Lower lobe of right lung (tissue), 2 donors: ENCODE data around the gene GAL3ST2. TPM values are rescaled to one million over a fixed set of nuclear protein-coding genes. Genes with fewer than 3 reads are reported as not detected.
"Not testable (repeated sequence)": the region's sequence is repeated elsewhere in the genome, so short reads cannot be mapped to it uniquely, and the experiment has no call there.

Experiments
- ATAC-seq, 2 donors: fragments of 200-7000 bp; cut with Tn5 transposase; one replicate each; pipeline ENCODE4 v1.9.1; 2020 to 2022; ENCODE audit warnings: mild to moderate bottlenecking in 2 of 2, moderate library complexity in 2 of 2
- DNase-seq: peaks from one replicate; pipeline ENCODE4 v3.0.0-alpha.2; 2020
- H3K27ac ChIP-seq: fragments of 200-600 bp; one replicate; pipeline ENCODE4 v1.8.0; 2022
- H3K27me3 ChIP-seq: fragments of 200-600 bp; one replicate; pipeline ENCODE4 v1.8.0; 2022; ENCODE audit warnings: low read depth
- H3K36me3 ChIP-seq: fragments of 200-600 bp; one replicate; pipeline ENCODE4 v1.8.0; 2022; ENCODE audit warnings: mild to moderate bottlenecking
- H3K4me1 ChIP-seq: fragments of 200-600 bp; one replicate; pipeline ENCODE4 v1.8.0; 2022
- H3K4me3 ChIP-seq: fragments of 200-600 bp; one replicate; pipeline ENCODE4 v1.8.0; 2022; ENCODE audit warnings: mild to moderate bottlenecking
- H3K9me3 ChIP-seq: fragments of 200-600 bp; one replicate; pipeline ENCODE4 v1.8.0; 2022
- intact Hi-C: fragments of 100-400 bp; cut with DNase I; formaldehyde crosslinking; loops from one replicate; pipeline ENCODE4 v1.11.0; 2022
- total RNA-seq: library from RNA; stranded (reverse); fragmentation: NEBNext Ultra II Directional; extraction: Animal tissue kit (Norgen Biotek cat#: 25700); gene quantifications from one replicate; pipeline ENCODE4 v1.2.1, GENCODE V29; 2021
- TF ChIP-seq, protein P1 (sequence below): fragments of 200-600 bp; IDR thresholded peaks from one replicate; pipeline ENCODE4 v1.8.0; 2022; ENCODE audit warnings: antibody characterized with exemption, mild to moderate bottlenecking
- donor health status: DM: no; HTN: yes; CAD: no; lungs with severe emphysema.

GAL3ST2 gene
- total RNA-seq, 1 donor from 2014 or later: not detected

DNA sequence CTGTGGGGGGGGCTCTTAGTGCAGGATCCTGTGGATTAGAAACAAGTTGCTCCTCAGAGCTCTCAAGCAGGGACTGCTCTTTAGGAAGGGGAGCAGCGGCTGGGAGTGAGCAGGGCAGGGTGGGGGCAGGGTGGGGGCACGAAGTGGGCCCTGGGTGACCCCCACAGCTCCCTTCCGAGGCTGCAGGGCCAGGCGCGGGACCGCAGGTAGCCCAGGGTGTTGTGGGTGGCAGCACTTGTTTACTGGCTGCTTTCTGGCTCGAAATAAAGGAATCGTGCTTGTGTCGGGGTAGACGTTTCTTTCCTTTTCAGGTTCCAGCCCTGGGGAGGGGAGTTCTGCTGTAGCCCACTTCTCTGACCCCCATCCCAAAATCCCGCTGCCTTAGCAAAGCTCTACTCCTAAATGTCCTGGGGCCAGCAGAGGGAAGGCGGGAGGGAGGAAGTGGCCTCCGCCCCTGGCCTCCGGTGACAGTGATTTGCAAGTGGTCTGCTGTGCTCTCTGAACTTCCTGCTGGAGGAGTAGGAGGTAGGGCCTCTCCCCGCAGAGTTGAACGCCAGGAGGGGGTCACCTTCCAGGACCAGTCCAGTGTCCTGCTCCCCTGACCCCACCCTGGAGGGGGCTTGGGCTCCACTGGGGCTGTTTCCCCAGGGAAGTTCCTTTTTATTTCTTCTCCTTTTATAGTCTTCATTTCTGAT, 40.7 kb downstream of the GAL3ST2 start:
- H3K4me3 ChIP-seq: no peak overlapping the region
- no peaks in the 10 kb centered on the region for H3K9me3 ChIP-seq
- no peaks in the 10 kb centered on the region for H3K36me3 ChIP-seq
- ATAC-seq (no peak), DNase-seq (peak; percentile 37)
- H3K27ac ChIP-seq: no peak overlapping the region
- H3K4me1 ChIP-seq: peaks cover 8% of the 10 kb centered on the region
- intact Hi-C loops: no loop called here
- TF ChIP-seq, protein P1, sequence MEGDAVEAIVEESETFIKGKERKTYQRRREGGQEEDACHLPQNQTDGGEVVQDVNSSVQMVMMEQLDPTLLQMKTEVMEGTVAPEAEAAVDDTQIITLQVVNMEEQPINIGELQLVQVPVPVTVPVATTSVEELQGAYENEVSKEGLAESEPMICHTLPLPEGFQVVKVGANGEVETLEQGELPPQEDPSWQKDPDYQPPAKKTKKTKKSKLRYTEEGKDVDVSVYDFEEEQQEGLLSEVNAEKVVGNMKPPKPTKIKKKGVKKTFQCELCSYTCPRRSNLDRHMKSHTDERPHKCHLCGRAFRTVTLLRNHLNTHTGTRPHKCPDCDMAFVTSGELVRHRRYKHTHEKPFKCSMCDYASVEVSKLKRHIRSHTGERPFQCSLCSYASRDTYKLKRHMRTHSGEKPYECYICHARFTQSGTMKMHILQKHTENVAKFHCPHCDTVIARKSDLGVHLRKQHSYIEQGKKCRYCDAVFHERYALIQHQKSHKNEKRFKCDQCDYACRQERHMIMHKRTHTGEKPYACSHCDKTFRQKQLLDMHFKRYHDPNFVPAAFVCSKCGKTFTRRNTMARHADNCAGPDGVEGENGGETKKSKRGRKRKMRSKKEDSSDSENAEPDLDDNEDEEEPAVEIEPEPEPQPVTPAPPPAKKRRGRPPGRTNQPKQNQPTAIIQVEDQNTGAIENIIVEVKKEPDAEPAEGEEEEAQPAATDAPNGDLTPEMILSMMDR: no peak
- peaks cover 32% of the 10 kb centered on the region for H3K27me3 ChIP-seq

DNA sequence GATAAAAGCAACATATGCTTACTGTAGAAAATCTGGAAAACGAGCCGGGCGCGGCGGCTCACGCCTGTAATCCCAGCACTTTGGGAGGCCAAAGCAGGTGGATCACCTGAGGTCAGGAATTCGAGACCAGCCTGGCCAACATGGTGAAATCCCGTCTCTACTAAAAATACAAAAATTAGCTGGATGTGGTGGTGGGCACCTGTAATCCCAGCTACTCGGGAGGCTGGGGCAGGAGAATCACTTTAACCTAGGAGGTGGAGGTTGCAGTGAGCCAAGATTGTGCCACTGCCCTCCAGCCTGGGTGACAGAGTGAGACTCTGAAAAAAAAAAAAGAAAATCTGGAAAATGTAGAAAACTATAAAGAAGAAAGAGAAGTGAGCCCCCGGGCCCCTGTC, 41.2 kb downstream of the GAL3ST2 start:
- peaks cover 32% of the 10 kb centered on the region for H3K27me3 ChIP-seq
- H3K4me3 ChIP-seq, intact Hi-C loops, H3K9me3 ChIP-seq, H3K4me1 ChIP-seq, ATAC-seq, H3K36me3 ChIP-seq, H3K27ac ChIP-seq, DNase-seq: not testable (repeated sequence)

DNA sequence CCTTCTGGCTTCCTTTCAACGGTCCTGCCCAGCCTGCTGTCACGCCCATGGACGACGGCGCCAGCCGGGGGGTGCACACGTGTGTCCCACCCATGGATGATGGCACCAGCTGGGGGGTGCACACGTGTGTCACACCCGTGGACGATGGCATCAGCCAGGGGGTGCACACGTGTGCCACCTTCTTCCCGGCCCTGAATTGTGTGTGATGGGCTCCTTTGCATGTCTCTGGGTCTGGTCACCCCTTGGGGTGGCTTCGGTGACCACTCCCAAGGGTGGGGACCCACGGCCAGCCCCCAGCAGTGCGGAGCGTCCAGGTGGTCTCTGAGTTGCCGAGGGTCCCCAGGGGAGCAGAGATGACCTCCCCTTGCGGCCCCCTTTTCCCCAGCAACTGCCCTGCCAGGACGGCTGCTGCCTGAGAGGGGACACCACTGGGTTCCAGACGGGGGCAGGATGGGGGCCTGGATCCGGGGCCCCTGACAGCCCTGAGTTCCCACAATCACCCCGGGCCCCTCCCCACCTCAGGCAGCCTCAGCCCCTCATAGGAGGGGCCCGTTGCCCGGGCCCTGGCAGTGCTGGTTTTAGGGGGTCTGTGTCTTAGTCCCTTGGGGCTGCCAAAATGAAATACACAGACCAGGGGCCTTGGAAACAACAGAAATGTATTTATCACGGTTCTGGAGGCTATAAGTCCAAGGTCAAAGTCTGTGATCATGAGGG, 41.8 kb downstream of the GAL3ST2 start:
- TF ChIP-seq, protein P1: no peak
- DNase-seq: peak; percentile 34
- H3K4me3 ChIP-seq: no peak overlapping the region
- ATAC-seq: no peak
- H3K4me1 ChIP-seq: peaks cover 8% of the 10 kb centered on the region
- intact Hi-C loops: no loop called here
- H3K27me3 ChIP-seq: peaks cover 30% of the 10 kb centered on the region
- no peaks in the 10 kb centered on the region for H3K9me3 ChIP-seq
- H3K36me3 ChIP-seq: no peaks in the 10 kb centered on the region
- no peak overlapping the region for H3K27ac ChIP-seq

DNA sequence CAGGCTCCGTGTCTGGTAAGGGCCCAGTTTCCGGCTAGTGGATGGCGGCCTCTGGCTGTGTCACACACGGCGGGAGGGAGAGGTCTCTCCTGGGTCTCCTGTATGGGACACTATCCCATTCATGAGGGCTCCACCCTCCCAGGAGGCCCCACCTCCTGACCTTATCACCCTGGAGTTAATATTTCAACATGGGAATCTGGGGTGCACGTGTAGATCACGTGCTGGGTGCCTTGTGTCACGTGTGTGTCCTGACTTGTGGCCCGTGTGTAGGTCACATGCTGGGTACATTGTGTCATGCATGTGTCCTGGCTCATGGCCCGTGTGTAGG, 42.3 kb downstream of the GAL3ST2 start:
- no peak for ATAC-seq
- DNase-seq: peak; percentile 28
- peaks cover 8% of the 10 kb centered on the region for H3K4me1 ChIP-seq

DNA sequence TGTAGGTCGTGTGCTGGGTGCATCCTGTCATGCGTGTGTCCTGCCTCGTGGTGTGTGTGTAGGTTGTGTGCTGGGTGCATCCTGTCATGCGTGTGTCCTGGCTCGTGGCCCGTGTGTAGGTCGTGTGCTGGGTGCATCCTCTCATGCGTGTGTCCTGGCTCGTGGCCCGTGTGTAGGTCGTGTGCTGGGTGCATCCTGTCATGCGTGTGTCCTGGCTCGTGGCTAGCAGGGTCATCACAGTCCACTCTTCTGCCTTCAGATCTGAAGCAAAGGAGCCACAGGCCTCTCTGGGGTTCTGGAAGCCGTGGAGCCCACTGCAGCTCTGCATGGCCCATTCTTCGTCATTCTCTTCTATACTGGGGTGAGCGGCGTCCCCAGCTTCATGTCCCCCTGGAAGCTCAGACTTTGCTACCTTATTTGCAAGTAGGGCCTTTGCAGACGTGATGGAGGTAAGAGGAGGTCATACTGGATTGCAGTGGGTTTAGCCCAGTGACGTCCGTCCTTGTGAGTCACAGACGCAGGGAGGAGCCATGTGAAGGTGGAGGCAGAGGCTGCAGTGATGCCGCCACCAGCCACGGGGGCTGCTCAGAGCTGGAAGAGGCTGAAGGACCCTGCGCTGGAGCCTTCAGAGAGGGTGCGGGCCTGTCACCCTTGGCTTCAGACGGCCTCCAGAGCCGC, 43.5 kb downstream of the GAL3ST2 start:
- H3K27ac ChIP-seq, H3K9me3 ChIP-seq, intact Hi-C loops, H3K4me3 ChIP-seq, H3K4me1 ChIP-seq, H3K36me3 ChIP-seq, ATAC-seq: not testable (repeated sequence)
- peaks cover 22% of the 10 kb centered on the region for H3K27me3 ChIP-seq
- peak; percentile 38 for DNase-seq

More for the DNA sequence above, 42.3 kb downstream of the GAL3ST2 start:
- TF ChIP-seq, protein P1: no peak
- H3K4me3 ChIP-seq: no peak overlapping the region
- H3K9me3 ChIP-seq: no peaks in the 10 kb centered on the region
- no peaks in the 10 kb centered on the region for H3K36me3 ChIP-seq
- intact Hi-C loops: no loop called here
- peaks cover 25% of the 10 kb centered on the region for H3K27me3 ChIP-seq
- no peak overlapping the region for H3K27ac ChIP-seq

DNA sequence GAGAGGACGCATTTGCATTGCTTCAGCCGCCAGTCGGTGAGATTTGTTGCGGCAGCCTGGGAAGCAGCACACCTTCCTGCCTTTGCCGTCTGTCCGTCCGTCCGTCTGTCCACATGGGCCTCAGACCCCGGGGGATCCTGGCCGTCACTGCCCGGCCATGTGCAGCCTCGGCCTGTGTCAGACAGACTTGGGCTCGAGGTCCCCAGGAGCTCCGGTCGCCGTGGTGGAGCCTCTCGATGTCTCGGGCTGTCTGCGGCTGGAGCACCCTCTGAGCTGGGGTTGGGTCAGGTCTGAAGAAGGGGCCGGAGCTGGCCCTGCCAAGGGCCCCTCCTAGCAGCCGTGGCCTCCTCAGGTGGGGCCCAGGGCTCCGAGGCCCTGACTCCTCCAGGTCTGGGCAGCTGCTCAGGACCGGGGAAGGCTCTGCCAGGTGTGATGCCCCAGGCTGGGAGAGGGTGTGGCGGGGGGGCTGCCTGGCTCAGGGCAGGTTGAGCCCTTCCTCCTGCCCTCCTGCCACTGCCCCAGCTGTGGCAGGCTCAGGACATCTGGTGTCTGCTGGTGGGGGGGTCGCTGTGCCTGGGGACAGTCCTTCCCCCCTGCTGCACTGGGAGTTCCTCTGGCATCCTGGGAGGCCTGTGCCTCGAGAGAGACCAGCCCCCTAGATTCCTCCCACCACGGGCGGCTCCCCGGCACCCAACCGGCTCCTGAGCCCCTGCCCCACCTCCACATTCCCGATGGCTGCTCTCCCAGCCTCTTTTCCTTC, 44.2 kb downstream of the GAL3ST2 start:
- Histone ChIP-seq H3K36me3 (no peaks in the 10 kb centered on the region), H3K9me3 (no peaks in the 10 kb centered on the region), H3K27me3 (peaks cover 22% of the 10 kb centered on the region), H3K4me1 (peaks cover 8% of the 10 kb centered on the region), H3K27ac (no peak overlapping the region), H3K4me3 (no peak overlapping the region)
- DNase-seq (peak; percentile 30), ATAC-seq (peak; percentile 14 to 18)
- TF ChIP-seq, protein P1: no peak
- intact Hi-C loops: no loop called here
